ENCODE data around the gene CPD.
"Not testable (repeated sequence)": the region's sequence is repeated elsewhere in the genome, so short reads cannot be mapped to it uniquely, and the experiment has no call there.

Gene CPD

GRCh38 chr17:30345527-30346075, 33.1 kb upstream of the CPD start:
- no peak for DNase-seq (ENCODE audit: low read depth)
- no peak overlapping the region for H3K4me3 ChIP-seq (ENCODE audit: low read depth, low read length)
- no peak for TF ChIP-seq CTCF (IDR thresholded peaks at IDR 0.05; ENCODE audit: low read depth, low read length, missing control alignments)

- no peak for DNase-seq (ENCODE audit: low read depth)
Measured at GRCh38 chr17:30346221-30346795, 32.4 kb upstream of the CPD start.

GRCh38 chr17:30347488-30347887, 31.2 kb upstream of the CPD start:
- no peak overlapping the region for H3K4me3 ChIP-seq (ENCODE audit: low read depth, low read length)
- no peak for DNase-seq (ENCODE audit: low read depth)
- no peak for TF ChIP-seq CTCF (IDR thresholded peaks at IDR 0.05; ENCODE audit: low read depth, low read length, missing control alignments)

More at GRCh38 chr17:30346221-30346795, 32.4 kb upstream of the CPD start:
- no peak overlapping the region for H3K4me3 ChIP-seq (ENCODE audit: low read depth, low read length)
- TF ChIP-seq CTCF (IDR thresholded peaks at IDR 0.05; ENCODE audit: low read depth, low read length, missing control alignments): no peak

- DNase-seq (ENCODE audit: low read depth): no peak
- TF ChIP-seq CTCF (IDR thresholded peaks at IDR 0.05; ENCODE audit: low read depth, low read length, missing control alignments): no peak
Measured at GRCh38 chr17:30349252-30349651, 29.5 kb upstream of the CPD start.

GRCh38 chr17:30351263-30351662, 27.5 kb upstream of the CPD start:
- DNase-seq (ENCODE audit: low read depth); H3K4me3 ChIP-seq (ENCODE audit: low read depth, low read length): not testable (repeated sequence)

More at GRCh38 chr17:30349252-30349651, 29.5 kb upstream of the CPD start:
- no peak overlapping the region for H3K4me3 ChIP-seq (ENCODE audit: low read depth, low read length)

GRCh38 chr17:30351735-30352134, 27.0 kb upstream of the CPD start:
- no peak overlapping the region for H3K4me3 ChIP-seq (ENCODE audit: low read depth, low read length)
- no peak for TF ChIP-seq CTCF (IDR thresholded peaks at IDR 0.05; ENCODE audit: low read depth, low read length, missing control alignments)
- DNase-seq (ENCODE audit: low read depth): no peak

GRCh38 chr17:30352240-30352814, 26.4 kb upstream of the CPD start:
- no peak for TF ChIP-seq CTCF (IDR thresholded peaks at IDR 0.05; ENCODE audit: low read depth, low read length, missing control alignments)
- H3K4me3 ChIP-seq (ENCODE audit: low read depth, low read length): no peak overlapping the region
- no peak for DNase-seq (ENCODE audit: low read depth)
